NCI-H524 treated with DMSO at 0.1 percent for 48 hours (cell line): Measurements from ENCODE around the gene MMP21.
A peak's percentile ranks its signal among the peaks of the same experiment; 100 is the strongest.

ENCODE experiments used
- DNase-seq: peaks from one replicate; lab custom pipeline; 2025; lab: John Stamatoyannopoulos, UW

The MMP21 gene, protein sequence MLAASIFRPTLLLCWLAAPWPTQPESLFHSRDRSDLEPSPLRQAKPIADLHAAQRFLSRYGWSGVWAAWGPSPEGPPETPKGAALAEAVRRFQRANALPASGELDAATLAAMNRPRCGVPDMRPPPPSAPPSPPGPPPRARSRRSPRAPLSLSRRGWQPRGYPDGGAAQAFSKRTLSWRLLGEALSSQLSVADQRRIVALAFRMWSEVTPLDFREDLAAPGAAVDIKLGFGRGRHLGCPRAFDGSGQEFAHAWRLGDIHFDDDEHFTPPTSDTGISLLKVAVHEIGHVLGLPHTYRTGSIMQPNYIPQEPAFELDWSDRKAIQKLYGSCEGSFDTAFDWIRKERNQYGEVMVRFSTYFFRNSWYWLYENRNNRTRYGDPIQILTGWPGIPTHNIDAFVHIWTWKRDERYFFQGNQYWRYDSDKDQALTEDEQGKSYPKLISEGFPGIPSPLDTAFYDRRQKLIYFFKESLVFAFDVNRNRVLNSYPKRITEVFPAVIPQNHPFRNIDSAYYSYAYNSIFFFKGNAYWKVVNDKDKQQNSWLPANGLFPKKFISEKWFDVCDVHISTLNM

DNA sequence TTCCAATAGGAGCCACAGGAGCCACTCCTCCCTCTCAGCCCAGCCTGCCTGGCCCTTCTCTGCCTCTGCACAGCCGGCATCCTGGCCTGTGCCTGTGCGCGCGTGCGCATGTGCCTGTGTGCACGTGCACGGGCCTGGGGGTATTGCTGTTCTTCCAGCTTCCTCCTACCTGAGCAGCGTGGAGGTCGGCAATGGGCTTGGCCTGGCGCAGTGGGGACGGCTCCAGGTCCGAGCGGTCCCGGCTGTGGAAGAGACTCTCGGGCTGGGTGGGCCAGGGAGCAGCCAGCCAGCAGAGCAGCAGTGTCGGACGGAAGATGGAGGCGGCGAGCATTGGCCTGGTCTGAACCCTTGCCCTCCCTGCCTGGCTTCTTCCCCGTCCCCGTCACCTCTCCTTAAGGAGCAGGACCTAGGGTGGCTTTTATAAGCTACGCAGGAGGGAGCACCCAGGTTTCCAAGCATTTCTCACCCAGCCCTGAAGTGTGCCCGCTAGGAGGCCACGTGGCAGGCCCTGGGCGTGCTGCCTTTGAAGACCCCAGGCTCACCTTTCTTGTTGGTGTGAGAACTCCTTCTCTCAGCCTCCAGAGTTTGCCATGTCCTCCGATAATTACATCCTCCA lies at the start of gene MMP21:
MMP21 (minus strand) TSS at position 331 of the 616 bp plus-strand sequence; CDS start at position 331, 0 bp downstream.
- DNase-seq, result no peak

- DNase-seq, result no peak
Measured at GRCh38 chr10:125824736-125825135, 49.1 kb upstream of the MMP21 start.

GRCh38 chr10:125823663-125824251 lies 48.1 kb upstream of the MMP21 start:
- no peak for DNase-seq

GRCh38 chr10:125822878-125823662 lies 47.4 kb upstream of the MMP21 start, which contains the start of the genes BCCIP and UROS:
BCCIP (plus strand) TSS chr10:125823546; CDS start chr10:125823558, 12 bp downstream.
UROS (minus strand) TSS chr10:125823258; CDS start chr10:125816499, 6,759 bp downstream.
- peak; percentile 0 for DNase-seq

DNA sequence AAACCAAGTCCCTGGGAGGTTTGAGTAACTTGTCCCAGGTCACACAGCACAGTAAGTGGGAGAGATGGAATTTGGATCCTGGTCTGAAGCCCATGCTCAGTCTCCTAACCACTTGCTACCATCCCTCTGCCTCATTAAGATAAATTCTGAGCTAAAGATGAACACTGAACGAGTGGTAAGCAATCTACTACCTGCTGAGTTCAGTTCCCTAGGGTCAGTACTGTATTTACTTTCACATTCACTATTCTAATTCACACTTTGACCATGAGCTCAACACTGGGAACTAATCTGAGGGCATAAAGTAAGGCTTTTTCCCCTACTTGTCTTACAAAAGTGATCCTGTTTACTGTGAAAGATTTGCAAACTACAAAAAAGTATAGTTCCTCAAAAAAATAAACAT lies 45.1 kb upstream of the MMP21 start:
- no peak for DNase-seq

DNA sequence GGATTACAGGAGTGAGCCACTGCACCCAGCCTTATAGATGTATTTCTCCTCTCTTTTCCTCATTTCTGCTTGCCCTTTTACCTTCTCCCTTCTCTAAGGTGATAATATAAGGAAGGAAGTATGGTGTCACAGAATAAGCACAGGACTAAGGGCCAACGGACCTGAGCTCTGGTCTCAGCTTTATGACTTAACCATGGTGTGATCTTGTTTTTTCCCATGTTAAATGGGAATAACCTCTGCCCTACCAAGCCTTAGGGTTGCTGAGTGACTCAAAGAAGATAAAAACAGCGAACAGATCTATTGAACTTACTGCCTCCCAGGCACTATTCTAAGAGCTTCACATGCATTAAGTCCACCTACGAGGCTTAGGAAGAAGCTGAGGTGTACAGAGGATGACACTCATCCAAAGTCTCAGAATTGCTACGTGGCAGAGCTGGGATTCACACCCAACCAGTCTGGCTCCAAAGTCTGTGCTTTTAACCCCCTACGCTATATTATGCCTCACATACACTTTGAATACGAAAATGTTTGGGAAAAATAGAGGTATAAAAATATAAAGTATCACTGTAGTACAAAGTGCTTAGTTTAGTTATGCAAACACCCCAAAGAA lies 41.8 kb upstream of the MMP21 start:
- no peak for DNase-seq

DNA sequence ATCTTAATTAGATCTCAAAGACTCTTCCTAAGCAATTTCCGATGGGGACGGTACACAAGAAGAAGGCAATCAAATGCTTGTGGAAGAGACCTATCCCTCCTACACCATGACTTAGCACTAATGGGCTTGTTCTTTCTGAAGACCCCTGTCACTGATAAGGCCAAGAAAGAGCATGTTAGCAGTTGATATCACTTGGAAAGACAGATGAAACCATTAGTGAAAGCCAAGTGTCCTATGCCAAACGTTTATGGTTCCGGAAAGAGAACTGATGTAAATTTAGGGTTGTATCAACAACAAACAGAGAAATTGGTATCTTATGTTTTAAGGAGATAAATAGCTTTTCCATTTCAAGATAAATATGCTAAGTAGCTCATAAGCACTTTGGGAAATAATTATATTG lies 40.9 kb upstream of the MMP21 start:
- no peak for DNase-seq

GRCh38 chr10:125815764-125816163 lies 40.1 kb upstream of the MMP21 start:
- no peak for DNase-seq

- DNase-seq, result no peak
Measured at GRCh38 chr10:125812128-125812750, 36.6 kb upstream of the MMP21 start.

GRCh38 chr10:125811251-125811650 lies 35.6 kb upstream of the MMP21 start:
- DNase-seq, result no peak

- DNase-seq, result no peak
Measured at GRCh38 chr10:125808047-125808446, 32.4 kb upstream of the MMP21 start.

DNA sequence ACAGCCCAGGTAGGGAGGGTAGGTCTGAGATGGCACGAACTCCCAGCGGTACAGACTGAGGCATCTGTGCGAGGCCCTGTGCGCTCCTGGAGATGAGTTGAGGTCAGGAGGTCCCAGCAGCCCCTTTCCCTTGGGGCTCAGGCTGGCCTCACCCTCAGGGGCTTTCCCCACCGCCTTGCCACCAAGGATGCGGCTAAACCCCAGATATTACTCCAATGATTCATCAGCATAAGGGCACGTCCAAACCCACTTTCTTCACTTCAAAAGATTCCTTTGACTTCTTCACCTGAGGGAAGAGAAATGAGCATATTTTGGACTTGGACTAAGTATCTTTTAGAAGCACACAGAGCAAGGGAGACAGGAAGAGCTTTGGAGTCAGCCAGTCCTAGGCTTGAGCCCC lies 27.1 kb upstream of the MMP21 start:
- no peak for DNase-seq

DNA sequence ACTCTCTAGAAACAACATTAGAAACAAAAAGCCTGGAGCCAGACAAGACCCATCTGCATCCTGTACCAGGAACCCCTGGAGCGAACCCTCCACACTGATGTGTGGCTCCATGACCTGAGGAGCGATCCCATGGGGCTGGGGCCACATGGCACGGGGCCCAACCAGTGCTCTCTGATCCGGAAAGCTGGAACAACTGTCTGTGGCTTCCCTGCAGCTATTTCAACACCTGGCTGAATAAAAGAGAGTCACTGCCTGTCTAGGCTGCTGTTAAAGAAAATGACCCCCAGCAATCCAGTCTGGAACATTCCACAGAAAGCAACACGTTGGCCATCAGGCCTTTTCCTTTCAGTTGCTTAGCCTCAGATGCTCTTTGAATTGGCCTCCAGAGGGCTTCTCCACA lies 26.5 kb upstream of the MMP21 start:
- no peak for DNase-seq

- DNase-seq, result no peak
Measured at GRCh38 chr10:125801574-125801973, 26.0 kb upstream of the MMP21 start.

DNA sequence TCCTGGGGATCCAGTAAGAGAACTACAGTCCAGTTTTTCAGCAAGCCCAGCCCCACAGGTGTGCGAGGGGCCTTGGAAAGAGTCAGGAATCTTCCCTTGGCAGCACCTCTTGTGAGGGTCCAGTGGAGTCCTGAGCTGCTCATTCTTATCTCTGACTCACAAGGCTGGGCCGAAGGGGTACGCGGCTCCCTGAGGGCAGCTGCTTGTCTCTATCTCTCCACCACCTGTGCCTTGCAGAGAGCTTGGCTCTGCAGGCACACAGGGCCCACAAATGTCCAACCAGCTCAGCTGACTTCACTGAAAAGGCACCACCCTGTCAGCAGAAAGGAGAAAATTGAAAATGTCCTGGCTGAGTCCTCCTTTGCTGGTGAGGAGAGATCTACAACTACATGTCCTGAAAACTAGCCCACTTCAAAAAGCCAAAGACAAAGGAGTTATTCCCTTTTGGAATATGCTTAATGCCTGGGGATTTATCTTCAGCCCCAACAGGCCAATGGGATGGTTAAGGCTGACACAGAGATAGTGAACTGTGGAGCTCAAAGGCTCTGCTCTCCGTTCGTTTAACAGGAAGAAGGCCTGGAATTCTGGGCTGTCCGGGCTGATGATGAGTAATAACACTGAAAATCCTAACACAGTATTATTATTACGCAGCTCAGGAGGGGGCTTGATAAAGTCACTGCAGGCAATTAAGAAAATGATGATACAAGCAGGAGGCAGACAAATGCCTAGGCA lies 24.0 kb upstream of the MMP21 start:
- no peak for DNase-seq

DNA sequence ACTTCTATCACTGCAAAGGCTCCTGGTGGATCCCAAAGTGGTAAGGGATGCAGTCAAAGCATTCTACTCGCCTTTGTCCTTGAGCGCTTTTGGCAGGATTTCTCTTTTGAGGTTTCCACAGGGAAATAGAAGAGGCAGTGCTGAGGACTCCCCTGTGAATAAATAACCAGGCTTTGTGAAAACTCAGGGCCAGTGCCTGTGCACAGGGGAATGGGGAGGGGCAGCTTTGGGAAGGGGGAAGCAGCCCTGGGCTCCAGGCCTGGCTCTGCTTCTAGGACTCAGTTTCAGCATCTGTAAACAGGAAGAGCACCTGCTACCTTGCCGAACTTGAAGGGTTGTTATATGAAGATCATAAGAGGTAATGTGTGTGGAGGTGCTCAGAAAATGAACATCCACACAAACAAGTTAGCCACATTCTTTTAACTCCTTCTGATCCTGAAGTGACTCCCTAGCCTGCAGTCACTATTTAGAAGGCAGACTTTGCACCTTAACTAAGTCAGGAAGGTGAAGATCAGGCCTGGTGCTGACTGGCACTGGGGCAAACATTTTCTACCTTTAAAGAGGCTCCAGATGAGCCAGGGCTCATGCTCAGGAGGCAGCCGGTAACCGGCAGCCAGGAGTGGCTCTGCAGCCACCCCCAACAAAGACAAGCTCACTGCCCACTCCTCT lies 22.5 kb upstream of the MMP21 start:
- DNase-seq, result no peak

GRCh38 chr10:125797424-125797823 lies 21.8 kb upstream of the MMP21 start:
- DNase-seq, result no peak

- DNase-seq, result no peak
Measured at GRCh38 chr10:125795637-125796190, 20.1 kb upstream of the MMP21 start.

- no peak for DNase-seq
Measured at GRCh38 chr10:125795128-125795527, 19.5 kb upstream of the MMP21 start.
